HG03439 (cell line): ENCODE data around the gene NDOR1.
"Not testable (repeated sequence)": the region's sequence is repeated elsewhere in the genome, so short reads cannot be mapped to it uniquely, and the experiment has no call there.

Experiments
- ATAC-seq: cut with Tn5 transposase; IDR thresholded peaks from one replicate; pipeline ENCODE4 v1.9.1; 2021; ENCODE audit warnings: mild to moderate bottlenecking, moderate library complexity; ENCODE audit not compliant: unreplicated experiment

The NDOR1 gene

GRCh38 chr9:137230705-137231371, 25.3 kb downstream of the NDOR1 start, which contains the start of gene SLC34A3:
SLC34A3 (plus strand) TSS chr9:137230901; CDS start chr9:137231703, 802 bp downstream.
- no peak for ATAC-seq

- ATAC-seq = no peak
These were observed 26.0 kb downstream of the NDOR1 start for GRCh38 chr9:137231372-137232039.

GRCh38 chr9:137232101-137232500, 26.6 kb downstream of the NDOR1 start:
- no peak for ATAC-seq

GRCh38 chr9:137232510-137232909, 27.0 kb downstream of the NDOR1 start:
- ATAC-seq = no peak

- ATAC-seq = no peak
These were observed 27.9 kb downstream of the NDOR1 start for GRCh38 chr9:137233143-137233980.

- ATAC-seq = no peak
These were observed 28.7 kb downstream of the NDOR1 start for GRCh38 chr9:137234055-137234697.

- no peak for ATAC-seq
These were observed 29.4 kb downstream of the NDOR1 start for GRCh38 chr9:137234758-137235423.

GRCh38 chr9:137235424-137236237, 30.1 kb downstream of the NDOR1 start:
- no peak for ATAC-seq

GRCh38 chr9:137236238-137236935, 30.9 kb downstream of the NDOR1 start:
- no peak for ATAC-seq

GRCh38 chr9:137236936-137237421, 31.5 kb downstream of the NDOR1 start:
- no peak for ATAC-seq

- ATAC-seq = no peak
These were observed 32.5 kb downstream of the NDOR1 start for GRCh38 chr9:137237759-137238726.

GRCh38 chr9:137239541-137240200, 34.2 kb downstream of the NDOR1 start:
- ATAC-seq = not testable (repeated sequence)

GRCh38 chr9:137240318-137240840, 34.9 kb downstream of the NDOR1 start:
- ATAC-seq = peak; percentile 18

- peak; percentile 70 for ATAC-seq
These were observed 35.5 kb downstream of the NDOR1 start, which contains the start of gene TUBB4B for GRCh38 chr9:137240841-137241489. TUBB4B (plus strand) TSS chr9:137241287; CDS start chr9:137241361, 74 bp downstream.

GRCh38 chr9:137241490-137242268, 36.2 kb downstream of the NDOR1 start:
- ATAC-seq = peak; percentile 3
